Uterus (tissue), 4 donors: Measurements from ENCODE around the gene NUDT5. TPM values are rescaled to one million over a fixed set of nuclear protein-coding genes. Genes with fewer than 3 reads are reported as not detected.
"Not testable (repeated sequence)": the region's sequence is repeated elsewhere in the genome, so short reads cannot be mapped to it uniquely, and the experiment has no call there.

Source experiments
- DNase-seq, 2 donors: peaks; one replicate each; pipeline ENCODE4 v3.0.0-alpha.2; 2019 to 2020
- H3K27ac ChIP-seq, 2 donors: fragments of 200-600 bp; sonication (generic); 1 replicate in 1 of 2; 2 replicates in 1 of 2; pipeline ENCODE4 v1.5.1; 2016 to 2018
- H3K27me3 ChIP-seq, 2 donors: fragments of 200-600 bp; sonication (generic); one replicate each; pipeline ENCODE4 v1.5.1; 2018 to 2019; ENCODE audit warnings: control low read depth in 1 of 2
- H3K36me3 ChIP-seq, 2 donors: fragments of 200-600 bp; sonication (generic); one replicate each; pipeline ENCODE4 v1.5.1; 2019; ENCODE audit warnings: control low read depth in 1 of 2
- H3K4me1 ChIP-seq, 2 donors: fragments of 200-600 bp; sonication (generic); one replicate each; pipeline ENCODE4 v1.5.1; 2018 to 2019; ENCODE audit warnings: control low read depth in 1 of 2
- H3K4me3 ChIP-seq, 2 donors: fragments of 200-600 bp; sonication (generic); 1 replicate in 1 of 2; 2 replicates in 1 of 2; pipeline ENCODE4 v1.5.1; 2018 to 2019; ENCODE audit warnings: mild to moderate bottlenecking in 1 of 2
- H3K9me3 ChIP-seq, 2 donors: fragments of 200-600 bp; sonication (generic); one replicate each; pipeline ENCODE4 v1.5.1; 2019; ENCODE audit warnings: control low read depth in 1 of 2
- POLR2A ChIP-seq, 2 donors: fragments of 450-650 bp; IDR thresholded peaks; one replicate each; pipeline ENCODE4 v1.6.1; 2016; ENCODE audit warnings: antibody characterized with exemption in 2 of 2, mild to moderate bottlenecking in 1 of 2, moderate library complexity in 1 of 2
- intact Hi-C: fragments of 100-400 bp; cut with DNase I; formaldehyde crosslinking; loops from one replicate; pipeline ENCODE4 v1.15.1; 2023; ENCODE audit warnings: low total_unique reads
- total RNA-seq, 4 donors: library from RNA; depleted of rRNA in 3 of 4; stranded (reverse); fragments of >200 nt in 3 of 4; gene quantifications; one replicate each; pipeline versions ENCODE4 v1.1.0 to v1.2.4, GENCODE V29; 2014 to 2023
- TF ChIP-seq, protein P1 (sequence below), 4 experiments: fragments of 200-600 bp in 2 of 4; fragments of 450-650 bp in 2 of 4; sonication (generic) in 2 of 4; IDR thresholded peaks; one replicate each; pipeline ENCODE4 v1.5.1; 2016 to 2019; ENCODE audit warnings: antibody characterized with exemption in 4 of 4, mild to moderate bottlenecking in 2 of 4, moderate library complexity in 1 of 4
- donor health status: DM: yes; HTN: yes; CAD: no.

Gene NUDT5
- total RNA-seq, 4 donors from 2014 or later, result 15.6 to 39.0 (median 33.8) TPM

DNA sequence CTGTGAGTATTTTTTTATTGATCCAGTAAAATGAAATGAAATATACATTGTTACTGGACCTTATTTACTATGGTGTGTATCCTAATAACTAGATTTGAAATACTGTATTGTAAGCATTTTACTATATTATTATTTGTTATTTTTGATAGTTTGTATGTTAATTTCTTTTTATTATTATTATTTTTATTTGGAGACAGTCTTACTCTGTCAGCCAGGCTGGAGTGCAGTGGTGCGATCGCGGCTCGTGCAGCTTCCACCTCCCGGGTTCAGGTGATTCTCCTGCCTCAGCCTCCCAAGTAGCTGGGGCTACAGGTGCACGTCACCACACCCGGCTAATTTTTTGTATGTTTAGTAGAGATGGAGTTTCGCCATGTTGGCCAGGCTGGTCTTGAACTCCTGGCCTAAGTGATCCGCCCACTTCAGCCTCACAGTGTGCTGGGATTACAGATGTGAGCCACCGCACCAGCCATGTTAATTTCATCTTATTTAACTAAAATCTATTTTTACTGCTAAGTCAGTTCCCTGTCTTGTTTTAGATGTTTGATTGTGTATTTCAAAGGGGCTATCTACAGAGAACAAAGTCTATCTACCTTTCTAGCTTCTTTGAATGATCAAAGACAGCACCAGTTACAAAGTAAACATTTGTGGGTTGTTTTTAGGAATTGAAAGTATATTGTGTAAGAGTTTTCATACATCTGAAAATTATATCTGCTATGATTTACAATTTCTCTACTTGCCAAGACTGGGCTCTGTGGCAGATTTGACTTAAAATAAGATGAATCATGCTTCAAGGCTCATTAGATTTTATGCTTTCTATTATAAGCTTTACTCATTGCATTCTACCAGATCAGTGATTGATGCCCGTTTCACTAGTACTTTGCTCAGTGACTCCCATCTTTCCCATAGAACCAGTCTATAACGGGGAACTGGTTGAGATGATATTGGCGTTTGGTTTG, 41.9 kb upstream of the NUDT5 start:
- TF ChIP-seq POLR2A (IDR thresholded peaks at IDR 0.05), result no peak
- TF ChIP-seq, protein P1, sequence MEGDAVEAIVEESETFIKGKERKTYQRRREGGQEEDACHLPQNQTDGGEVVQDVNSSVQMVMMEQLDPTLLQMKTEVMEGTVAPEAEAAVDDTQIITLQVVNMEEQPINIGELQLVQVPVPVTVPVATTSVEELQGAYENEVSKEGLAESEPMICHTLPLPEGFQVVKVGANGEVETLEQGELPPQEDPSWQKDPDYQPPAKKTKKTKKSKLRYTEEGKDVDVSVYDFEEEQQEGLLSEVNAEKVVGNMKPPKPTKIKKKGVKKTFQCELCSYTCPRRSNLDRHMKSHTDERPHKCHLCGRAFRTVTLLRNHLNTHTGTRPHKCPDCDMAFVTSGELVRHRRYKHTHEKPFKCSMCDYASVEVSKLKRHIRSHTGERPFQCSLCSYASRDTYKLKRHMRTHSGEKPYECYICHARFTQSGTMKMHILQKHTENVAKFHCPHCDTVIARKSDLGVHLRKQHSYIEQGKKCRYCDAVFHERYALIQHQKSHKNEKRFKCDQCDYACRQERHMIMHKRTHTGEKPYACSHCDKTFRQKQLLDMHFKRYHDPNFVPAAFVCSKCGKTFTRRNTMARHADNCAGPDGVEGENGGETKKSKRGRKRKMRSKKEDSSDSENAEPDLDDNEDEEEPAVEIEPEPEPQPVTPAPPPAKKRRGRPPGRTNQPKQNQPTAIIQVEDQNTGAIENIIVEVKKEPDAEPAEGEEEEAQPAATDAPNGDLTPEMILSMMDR (IDR thresholded peaks at IDR 0.05), result no peak
- Histone ChIP-seq H3K4me1 (no peaks in the 10 kb centered on the region), H3K9me3 (no peaks in the 10 kb centered on the region), H3K27ac (no peak overlapping the region), H3K4me3 (no peak overlapping the region), H3K27me3 (no peaks in the 10 kb centered on the region), H3K36me3 (no peaks in the 10 kb centered on the region)
- no peak for DNase-seq
- intact Hi-C loops, result no loop called here

DNA sequence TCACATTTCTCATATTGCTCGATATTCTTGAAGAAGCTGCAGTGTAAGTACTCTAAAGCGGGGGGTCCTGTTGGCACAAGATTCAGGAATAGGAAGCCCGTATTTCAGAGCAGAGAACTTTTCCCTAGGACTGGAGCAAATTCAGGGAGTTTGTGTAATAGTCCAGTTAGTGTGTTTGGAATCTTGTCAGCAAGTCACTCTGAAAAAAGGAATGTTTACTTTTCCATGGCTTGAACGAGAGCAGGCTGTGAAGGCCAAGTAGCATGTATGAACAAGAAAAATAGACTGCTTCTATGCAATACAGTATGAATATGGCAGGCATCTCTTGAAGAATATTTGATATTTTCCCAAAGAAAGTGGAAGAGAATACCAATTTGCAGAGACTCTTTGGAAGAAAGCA, 40.1 kb upstream of the NUDT5 start:
- no peaks in the 10 kb centered on the region for H3K36me3 ChIP-seq
- H3K27ac ChIP-seq, result no peak overlapping the region
- intact Hi-C loops, result no loop called here
- TF ChIP-seq, protein P1 (IDR thresholded peaks at IDR 0.05), result no peak
- TF ChIP-seq POLR2A (IDR thresholded peaks at IDR 0.05), result no peak
- H3K4me3 ChIP-seq, result no peak overlapping the region
- DNase-seq, result no peak
- no peaks in the 10 kb centered on the region for H3K27me3 ChIP-seq
- no peaks in the 10 kb centered on the region for H3K9me3 ChIP-seq
- no peaks in the 10 kb centered on the region for H3K4me1 ChIP-seq

DNA sequence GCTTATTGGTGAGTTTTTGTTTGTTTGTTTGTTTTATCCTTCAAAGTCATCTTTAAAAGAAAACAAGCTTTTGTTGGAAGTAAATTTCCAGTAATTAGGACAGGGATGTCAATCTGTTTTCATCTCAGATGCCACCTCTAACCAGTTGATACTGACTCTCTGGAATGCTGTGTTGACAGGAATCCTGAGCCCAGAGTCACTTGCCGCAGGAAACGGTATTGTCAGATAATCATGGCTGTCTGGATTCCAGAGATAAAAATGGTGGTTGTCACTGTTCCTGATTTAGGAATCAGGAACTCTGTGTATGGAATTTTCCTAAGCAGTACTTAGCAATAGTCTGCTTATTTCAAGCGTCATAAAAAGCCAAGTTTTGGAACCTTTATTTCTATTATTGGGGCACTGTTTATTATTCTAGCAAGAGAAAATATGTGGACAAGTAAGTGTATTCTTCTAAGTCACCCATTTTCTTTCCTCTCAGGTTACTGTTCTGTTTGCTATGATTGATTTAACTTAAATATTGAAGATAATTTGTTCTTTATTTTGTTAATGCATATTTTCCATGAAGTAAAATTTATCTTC, 39.5 kb upstream of the NUDT5 start:
- Histone ChIP-seq H3K27ac (no peak overlapping the region), H3K36me3 (no peaks in the 10 kb centered on the region), H3K27me3 (no peaks in the 10 kb centered on the region), H3K9me3 (no peaks in the 10 kb centered on the region), H3K4me1 (no peaks in the 10 kb centered on the region), H3K4me3 (no peak overlapping the region)
- intact Hi-C loops, result no loop called here
- TF ChIP-seq, protein P1 (IDR thresholded peaks at IDR 0.05), result no peak
- no peak for TF ChIP-seq POLR2A (IDR thresholded peaks at IDR 0.05)
- no peak for DNase-seq

DNA sequence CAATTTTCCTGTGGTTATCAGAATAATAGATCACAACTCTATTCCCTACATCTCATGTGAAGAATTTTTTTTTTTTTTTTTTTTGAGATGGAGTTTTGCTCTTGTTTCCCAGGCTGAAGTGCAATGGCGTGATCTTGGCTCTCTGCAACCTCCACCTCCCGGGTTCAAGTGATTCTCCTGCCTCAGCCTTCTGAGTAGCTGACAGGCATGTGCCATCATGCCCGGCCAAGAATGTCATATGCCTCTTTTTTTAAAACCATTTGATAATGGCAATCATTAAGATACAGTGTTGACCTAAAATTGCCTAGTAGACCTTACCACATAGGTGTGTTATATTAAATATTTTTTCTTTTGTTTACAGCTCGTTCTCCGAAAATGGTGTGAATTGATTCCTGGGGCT, 39.0 kb upstream of the NUDT5 start:
- H3K27ac ChIP-seq, result not testable (repeated sequence)

DNA sequence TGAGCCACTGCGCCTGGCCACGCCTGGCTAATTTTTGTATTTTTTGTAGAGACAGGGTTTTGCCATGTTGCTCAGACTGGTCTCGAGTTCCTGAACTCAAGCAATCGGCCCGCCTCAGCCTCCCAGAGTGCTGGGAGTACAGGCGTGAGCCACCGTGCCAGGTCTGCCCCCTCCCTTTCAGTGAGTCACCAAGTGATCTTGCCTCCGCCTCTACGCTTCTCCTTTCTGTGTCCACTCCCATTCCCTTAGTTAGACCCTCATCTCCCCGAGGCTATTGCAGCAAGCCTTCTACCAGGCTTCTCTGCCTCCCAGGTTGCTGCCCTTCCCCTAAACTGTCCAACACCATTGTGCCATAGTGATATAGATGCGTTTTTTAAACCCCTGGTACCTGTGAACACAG, 33.2 kb upstream of the NUDT5 start:
- no peak overlapping the region for H3K4me3 ChIP-seq
- no peaks in the 10 kb centered on the region for H3K36me3 ChIP-seq

More for the DNA sequence above, 39.0 kb upstream of the NUDT5 start:
- H3K4me1 ChIP-seq, H3K36me3 ChIP-seq, DNase-seq, H3K9me3 ChIP-seq, H3K4me3 ChIP-seq, H3K27me3 ChIP-seq, intact Hi-C loops: not testable (repeated sequence)

DNA sequence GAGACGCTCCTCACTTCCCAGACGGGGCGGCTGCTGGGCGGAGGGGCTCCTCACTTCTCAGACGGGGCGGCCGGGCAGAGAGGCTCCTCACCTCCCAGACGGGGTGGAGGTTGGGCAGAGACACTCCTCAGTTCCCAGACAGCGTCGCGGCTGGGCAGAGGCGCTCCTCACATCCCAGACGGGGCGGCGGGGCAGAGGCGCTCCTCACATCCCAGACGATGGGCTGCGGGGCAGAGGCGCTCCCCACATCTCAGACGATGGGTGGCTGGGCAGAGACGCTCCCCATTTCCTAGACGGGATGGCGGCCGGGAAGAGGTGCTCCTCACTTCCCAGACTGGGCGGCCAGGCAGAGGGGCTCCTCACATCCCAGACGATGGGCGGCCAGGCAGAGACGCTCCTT, 30.7 kb upstream of the NUDT5 start:
- DNase-seq, H3K4me1 ChIP-seq, H3K27me3 ChIP-seq, H3K4me3 ChIP-seq, H3K36me3 ChIP-seq, H3K9me3 ChIP-seq, intact Hi-C loops, H3K27ac ChIP-seq: not testable (repeated sequence)

More for the DNA sequence above, 33.2 kb upstream of the NUDT5 start:
- Histone ChIP-seq H3K27ac (no peak overlapping the region), H3K4me1 (no peaks in the 10 kb centered on the region), H3K27me3 (no peaks in the 10 kb centered on the region), H3K9me3 (no peaks in the 10 kb centered on the region)
- TF ChIP-seq, protein P1 (IDR thresholded peaks at IDR 0.05), result no peak
- intact Hi-C loops, result no loop called here
- DNase-seq, result no peak
